Smooth muscle cell of the pulmonary artery (primary cell): ENCODE data around the gene CGNL1. TPM values are rescaled to one million over a fixed set of nuclear protein-coding genes. Genes with fewer than 3 reads are reported as not detected.

Experiments
- total RNA-seq: library from RNA; depleted of rRNA; stranded (reverse); fragments of >200 nt; gene quantifications from 2 replicates; pipeline ENCODE4 v1.2.3, GENCODE V29; 2014

CGNL1 gene, protein sequence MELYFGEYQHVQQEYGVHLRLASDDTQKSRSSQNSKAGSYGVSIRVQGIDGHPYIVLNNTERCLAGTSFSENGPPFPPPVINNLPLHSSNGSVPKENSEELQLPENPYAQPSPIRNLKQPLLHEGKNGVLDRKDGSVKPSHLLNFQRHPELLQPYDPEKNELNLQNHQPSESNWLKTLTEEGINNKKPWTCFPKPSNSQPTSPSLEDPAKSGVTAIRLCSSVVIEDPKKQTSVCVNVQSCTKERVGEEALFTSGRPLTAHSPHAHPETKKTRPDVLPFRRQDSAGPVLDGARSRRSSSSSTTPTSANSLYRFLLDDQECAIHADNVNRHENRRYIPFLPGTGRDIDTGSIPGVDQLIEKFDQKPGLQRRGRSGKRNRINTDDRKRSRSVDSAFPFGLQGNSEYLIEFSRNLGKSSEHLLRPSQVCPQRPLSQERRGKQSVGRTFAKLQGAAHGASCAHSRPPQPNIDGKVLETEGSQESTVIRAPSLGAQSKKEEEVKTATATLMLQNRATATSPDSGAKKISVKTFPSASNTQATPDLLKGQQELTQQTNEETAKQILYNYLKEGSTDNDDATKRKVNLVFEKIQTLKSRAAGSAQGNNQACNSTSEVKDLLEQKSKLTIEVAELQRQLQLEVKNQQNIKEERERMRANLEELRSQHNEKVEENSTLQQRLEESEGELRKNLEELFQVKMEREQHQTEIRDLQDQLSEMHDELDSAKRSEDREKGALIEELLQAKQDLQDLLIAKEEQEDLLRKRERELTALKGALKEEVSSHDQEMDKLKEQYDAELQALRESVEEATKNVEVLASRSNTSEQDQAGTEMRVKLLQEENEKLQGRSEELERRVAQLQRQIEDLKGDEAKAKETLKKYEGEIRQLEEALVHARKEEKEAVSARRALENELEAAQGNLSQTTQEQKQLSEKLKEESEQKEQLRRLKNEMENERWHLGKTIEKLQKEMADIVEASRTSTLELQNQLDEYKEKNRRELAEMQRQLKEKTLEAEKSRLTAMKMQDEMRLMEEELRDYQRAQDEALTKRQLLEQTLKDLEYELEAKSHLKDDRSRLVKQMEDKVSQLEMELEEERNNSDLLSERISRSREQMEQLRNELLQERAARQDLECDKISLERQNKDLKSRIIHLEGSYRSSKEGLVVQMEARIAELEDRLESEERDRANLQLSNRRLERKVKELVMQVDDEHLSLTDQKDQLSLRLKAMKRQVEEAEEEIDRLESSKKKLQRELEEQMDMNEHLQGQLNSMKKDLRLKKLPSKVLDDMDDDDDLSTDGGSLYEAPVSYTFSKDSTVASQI
- 5.3 and 8.0 TPM in 2 replicates for total RNA-seq

DNA sequence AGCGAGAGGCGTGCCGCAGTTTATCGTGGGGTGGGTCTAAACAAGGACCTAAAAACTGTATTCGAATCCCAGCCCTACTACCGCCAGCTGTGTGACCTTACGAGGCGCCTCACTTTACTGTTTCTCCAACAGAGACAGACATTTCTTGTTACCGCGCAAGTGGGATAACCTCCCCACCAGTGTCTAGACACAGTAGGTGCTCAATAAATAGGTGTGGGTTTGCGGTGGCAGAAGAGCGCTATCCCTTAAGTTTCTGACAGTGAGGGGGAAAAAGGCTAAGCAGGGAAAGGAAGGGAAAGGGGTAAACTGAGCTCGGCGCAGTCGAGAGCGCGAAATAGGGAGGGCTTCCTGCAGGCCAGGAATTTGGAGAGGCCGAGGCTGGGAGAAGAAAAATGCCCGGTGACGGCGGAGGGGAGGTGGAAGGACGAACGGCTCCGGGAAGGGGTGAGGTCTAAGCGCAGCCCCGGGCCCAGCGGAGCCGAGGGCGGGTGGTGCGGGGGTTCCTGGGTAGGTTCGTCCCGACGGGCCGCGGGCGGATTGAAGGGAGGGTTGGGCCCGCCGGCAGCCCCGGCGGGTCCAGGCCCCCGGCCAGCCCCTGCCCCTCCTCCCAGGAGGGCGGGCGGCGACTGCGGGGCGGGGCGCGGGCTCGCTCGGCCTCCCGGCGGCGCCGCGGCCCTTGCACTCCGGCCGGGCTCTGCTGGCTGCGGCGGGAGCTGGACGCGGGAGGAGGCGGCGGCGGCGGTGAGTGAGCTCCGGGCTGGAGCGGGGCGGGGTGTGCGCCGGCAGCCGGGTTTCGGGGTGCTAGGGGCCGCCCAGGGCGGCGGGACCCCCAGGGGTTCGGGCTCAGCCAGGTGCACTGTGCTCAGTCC is at the start of gene CGNL1:
Gene CGNL1 (plus strand): TSS at position 679 of the 869 bp plus-strand sequence. CDS start 61,495 bp downstream, outside the sequence.

DNA sequence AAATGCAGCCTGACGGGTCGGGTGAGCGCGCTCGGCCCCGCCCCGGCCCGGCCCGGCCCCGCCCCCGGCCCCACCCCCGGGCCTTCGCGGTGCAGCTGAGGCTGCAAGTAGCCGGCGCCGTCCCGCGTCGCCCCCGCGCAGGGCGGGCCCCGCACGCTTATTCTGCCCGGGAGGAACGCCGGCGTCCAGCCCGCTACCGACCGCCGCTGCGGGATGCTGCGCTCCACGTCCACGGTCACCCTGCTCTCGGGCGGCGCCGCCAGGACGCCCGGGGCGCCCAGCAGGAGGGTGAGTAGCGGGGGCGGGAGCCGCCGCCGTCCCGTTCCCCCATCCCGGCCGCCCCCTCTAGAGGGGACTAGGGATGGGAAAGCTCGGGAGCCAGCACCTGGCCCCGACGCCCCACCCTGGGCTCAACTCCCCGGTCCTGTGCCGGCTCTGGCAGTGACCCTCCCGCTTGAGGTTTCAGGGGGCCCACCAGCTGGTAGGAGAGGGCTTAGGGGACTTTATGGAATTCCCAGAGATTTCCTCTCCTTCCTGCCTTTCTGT is 215.6 kb downstream of the CGNL1 start, which contains the start of gene MYZAP:
Gene MYZAP (plus strand): TSS at position 83 of the 546 bp plus-strand sequence. CDS start 131 bp downstream, at position 214.

Other genes with a start within 250 kb of the CGNL1 start
- gene MYZAP, start 215.4 kb downstream of the CGNL1 start, total RNA-seq, result 0.03 and 0.07 TPM in 2 replicates